HK-2 (cell line): ENCODE measurements around the gene STARD4.

Experiments used
- DNase-seq: peaks from one replicate; pipeline ENCODE4 v3.0.0-alpha.2; 2018; ENCODE audit not compliant: unreplicated experiment

The STARD4 gene

GRCh38 chr5:111512375-111513130 is at the start of gene STARD4:
STARD4 (minus strand) TSS chr5:111512535; CDS start chr5:111507433, 5,102 bp downstream.
- DNase-seq = peak; percentile 94

GRCh38 chr5:111559680-111560079 is 47.3 kb upstream of the STARD4 start:
- no peak for DNase-seq

- no peak for DNase-seq
These were observed 45.4 kb upstream of the STARD4 start for GRCh38 chr5:111557686-111558085.

- DNase-seq = no peak
These were observed 44.8 kb upstream of the STARD4 start for GRCh38 chr5:111557111-111557510.

GRCh38 chr5:111556501-111556900 is 44.2 kb upstream of the STARD4 start:
- DNase-seq = no peak

GRCh38 chr5:111555760-111556159 is 43.4 kb upstream of the STARD4 start:
- DNase-seq = no peak

GRCh38 chr5:111553868-111554267 is 41.5 kb upstream of the STARD4 start:
- no peak for DNase-seq

- no peak for DNase-seq
These were observed 40.6 kb upstream of the STARD4 start for GRCh38 chr5:111552896-111553295.

GRCh38 chr5:111552492-111552891 is 40.2 kb upstream of the STARD4 start:
- no peak for DNase-seq

GRCh38 chr5:111551569-111552275 is 39.4 kb upstream of the STARD4 start:
- no peak for DNase-seq

- no peak for DNase-seq
These were observed 38.8 kb upstream of the STARD4 start for GRCh38 chr5:111551161-111551560.

GRCh38 chr5:111550282-111551020 is 38.1 kb upstream of the STARD4 start:
- DNase-seq = peak; percentile 70

- no peak for DNase-seq
These were observed 36.8 kb upstream of the STARD4 start for GRCh38 chr5:111548992-111549649.

- no peak for DNase-seq
These were observed 36.1 kb upstream of the STARD4 start for GRCh38 chr5:111548348-111548950.

- DNase-seq = no peak
These were observed 32.7 kb upstream of the STARD4 start for GRCh38 chr5:111545031-111545430.

- no peak for DNase-seq
These were observed 25.0 kb upstream of the STARD4 start for GRCh38 chr5:111537141-111538024.

- DNase-seq = no peak
These were observed 23.7 kb upstream of the STARD4 start for GRCh38 chr5:111535879-111536549.

GRCh38 chr5:111532886-111533582 is 20.7 kb upstream of the STARD4 start:
- DNase-seq = no peak

GRCh38 chr5:111530298-111530740 is 18.0 kb upstream of the STARD4 start:
- peak; percentile 74 for DNase-seq
